ENCODE measurements around the gene KCNT1.

DNA sequence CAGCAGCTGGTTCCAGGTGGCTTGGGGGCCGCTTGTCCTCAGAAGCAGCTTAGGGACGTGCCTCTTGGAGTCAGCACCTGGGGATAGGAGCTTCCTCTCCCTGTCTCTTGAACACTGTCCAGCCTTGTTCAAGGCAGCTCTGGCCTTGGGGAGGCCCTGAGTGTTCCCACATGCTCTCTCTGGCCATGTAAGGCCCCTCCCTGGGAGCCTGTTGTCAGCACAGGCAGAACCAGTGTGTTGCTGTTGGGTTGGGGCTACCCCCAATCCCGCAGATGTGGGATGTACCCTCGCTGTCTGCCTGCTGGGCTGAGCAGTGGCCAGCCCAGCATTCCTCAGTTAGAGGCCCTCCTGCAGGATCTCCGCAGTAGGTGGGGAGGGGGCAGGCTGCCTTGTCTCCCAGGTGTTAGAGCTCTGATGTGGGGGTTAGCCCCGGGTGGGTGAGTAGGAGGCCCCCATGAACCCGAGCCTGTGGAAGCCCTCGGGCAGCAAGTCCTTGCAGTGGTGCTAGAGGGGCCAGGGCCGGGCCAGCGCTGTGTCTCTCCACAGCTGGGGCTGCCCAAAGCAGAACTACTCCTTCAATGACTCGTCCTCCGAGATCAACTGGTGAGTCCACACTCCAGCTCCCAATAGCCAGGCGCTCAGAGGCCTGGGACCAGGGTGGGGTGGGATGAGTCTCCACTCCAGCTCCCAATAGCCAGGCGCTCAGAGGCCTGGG is 51.6 kb downstream of the KCNT1 start:
- TF ChIP-seq, protein P1, sequence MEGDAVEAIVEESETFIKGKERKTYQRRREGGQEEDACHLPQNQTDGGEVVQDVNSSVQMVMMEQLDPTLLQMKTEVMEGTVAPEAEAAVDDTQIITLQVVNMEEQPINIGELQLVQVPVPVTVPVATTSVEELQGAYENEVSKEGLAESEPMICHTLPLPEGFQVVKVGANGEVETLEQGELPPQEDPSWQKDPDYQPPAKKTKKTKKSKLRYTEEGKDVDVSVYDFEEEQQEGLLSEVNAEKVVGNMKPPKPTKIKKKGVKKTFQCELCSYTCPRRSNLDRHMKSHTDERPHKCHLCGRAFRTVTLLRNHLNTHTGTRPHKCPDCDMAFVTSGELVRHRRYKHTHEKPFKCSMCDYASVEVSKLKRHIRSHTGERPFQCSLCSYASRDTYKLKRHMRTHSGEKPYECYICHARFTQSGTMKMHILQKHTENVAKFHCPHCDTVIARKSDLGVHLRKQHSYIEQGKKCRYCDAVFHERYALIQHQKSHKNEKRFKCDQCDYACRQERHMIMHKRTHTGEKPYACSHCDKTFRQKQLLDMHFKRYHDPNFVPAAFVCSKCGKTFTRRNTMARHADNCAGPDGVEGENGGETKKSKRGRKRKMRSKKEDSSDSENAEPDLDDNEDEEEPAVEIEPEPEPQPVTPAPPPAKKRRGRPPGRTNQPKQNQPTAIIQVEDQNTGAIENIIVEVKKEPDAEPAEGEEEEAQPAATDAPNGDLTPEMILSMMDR (IDR thresholded peaks at IDR 0.05; ENCODE audit: low read depth, low read length, poor library complexity, severe bottlenecking) = no peak
- TF ChIP-seq EZH2phosphoT487 (IDR thresholded peaks at IDR 0.05; ENCODE audit: borderline replicate concordance, low read length) = no peak

Data from DOHH2 (cell line).